Aorta (tissue), 5 donors: ENCODE measurements around the gene CNTN1. TPM values are rescaled to one million over a fixed set of nuclear protein-coding genes. Genes with fewer than 3 reads are reported as not detected.
A peak's percentile ranks its signal among the peaks of the same experiment; 100 is the strongest.

Experiments used
- ATAC-seq: fragments of 200-7000 bp; cut with Tn5 transposase; one replicate; pipeline ENCODE4 v1.9.1; 2022; ENCODE audit warnings: moderate library complexity; ENCODE audit not compliant: low FRiP score
- DNase-seq, 2 donors: peaks; one replicate each; pipeline ENCODE4 v3.0.0-alpha.2; 2020
- H3K27ac ChIP-seq, 2 donors: one replicate each; pipeline ENCODE4 v1.5.1; 2013; ENCODE audit warnings: low read length in 2 of 2, mild to moderate bottlenecking in 2 of 2, moderate library complexity in 2 of 2, control low read depth in 1 of 2, inconsistent platforms in 1 of 2, low read depth in 1 of 2
- H3K27me3 ChIP-seq, 2 donors: one replicate each; pipeline ENCODE4 v1.6.1; 2013; ENCODE audit warnings: control low read depth in 1 of 2, low read length in 1 of 2, mild to moderate bottlenecking in 1 of 2, moderate library complexity in 1 of 2; ENCODE audit not compliant: insufficient read depth in 2 of 2, control insufficient read depth in 1 of 2
- H3K36me3 ChIP-seq, 2 donors: one replicate each; pipeline ENCODE4 v1.6.1; 2013; ENCODE audit warnings: control low read depth in 1 of 2, low read length in 1 of 2, mild to moderate bottlenecking in 1 of 2; ENCODE audit not compliant: insufficient read depth in 2 of 2, control insufficient read depth in 1 of 2
- H3K4me1 ChIP-seq, 2 donors: one replicate each; pipeline ENCODE4 v1.6.1; 2013; ENCODE audit warnings: low read length in 2 of 2, control low read depth in 1 of 2, mild to moderate bottlenecking in 1 of 2, moderate library complexity in 1 of 2; ENCODE audit not compliant: insufficient read depth in 2 of 2, control insufficient read depth in 1 of 2
- H3K4me3 ChIP-seq, 2 donors: one replicate each; pipeline ENCODE4 v1.5.1; 2013; ENCODE audit warnings: low read length in 2 of 2, control low read depth in 1 of 2, mild to moderate bottlenecking in 1 of 2
- H3K9me3 ChIP-seq: one replicate; pipeline ENCODE4 v1.6.1; 2013; ENCODE audit warnings: mild to moderate bottlenecking, low read length; ENCODE audit not compliant: control insufficient read depth
- WGBS, 2 donors: extraction: QIAGEN DNeasy Blood & Tissue Kit; methylation state at CpG; one replicate each; pipeline ENCODE4 v1.1.7; 2013; 5-methylcytosine and 5-hydroxymethylcytosine counted together
- intact Hi-C, 2 donors: fragments of 100-400 bp; cut with DNase I; formaldehyde crosslinking; loops; one replicate each; pipeline versions ENCODE4 v1.14.2 to v1.15.0; 2022
- polyA plus RNA-seq, 2 donors: library from polyadenylated mRNA; stranded (reverse); fragments of 200-250 nt; gene quantifications; one replicate each; pipeline ENCODE4 v1.2.3, GENCODE V29; 2013
- total RNA-seq, 2 donors: library from RNA; stranded (reverse); fragmentation: NEBNext Ultra II Directional; extraction: Animal tissue kit (Norgen Biotek cat#: 25700); gene quantifications; one replicate each; pipeline ENCODE4 v1.2.1, GENCODE V29; 2021
- donor health status: healthy with polysubstance abuse.
- donor health status: Bipolar disorder and iron deficiency.
- donor health status: DM: no; HTN: no; CAD: no.
- donor health status: DM: no; HTN: no; CAD: no.
- donor health status: DM: yes; HTN: yes; CAD: no.

The CNTN1 gene
- total and polyA plus RNA-seq, 4 donors, result 1.0 to 23.0 (median 9.0) TPM

- H3K27ac ChIP-seq, result no peak overlapping the region
- 85 to 94% methylated on average over 1 of the region's 1 CpG for WGBS, 2 donors
- H3K36me3 ChIP-seq, result no peaks in the 10 kb centered on the region
- H3K9me3 ChIP-seq, result peaks cover 2% of the 10 kb centered on the region
- H3K4me3 ChIP-seq, result no peak overlapping the region
- no peaks in the 10 kb centered on the region for H3K4me1 ChIP-seq
- ATAC-seq, result no peak
- intact Hi-C loops, result no loop called here
- DNase-seq, result no peak
- H3K27me3 ChIP-seq, result no peaks in the 10 kb centered on the region
Observed at GRCh38 chr12:40650038-40650704, 42.1 kb upstream of the CNTN1 start.

- Histone ChIP-seq H3K36me3 (no peaks in the 10 kb centered on the region), H3K27me3 (no peaks in the 10 kb centered on the region), H3K9me3 (peaks cover 2% of the 10 kb centered on the region), H3K4me3 (no peak overlapping the region), H3K27ac (no peak overlapping the region), H3K4me1 (no peaks in the 10 kb centered on the region)
- WGBS, 2 donors, result 68 to 73% methylated on average over 1 of the region's 1 CpG
- ATAC-seq (no peak), DNase-seq (no peak)
- intact Hi-C loops, result no loop called here
Observed at GRCh38 chr12:40655451-40655850, 36.8 kb upstream of the CNTN1 start.

- ATAC-seq (no peak), DNase-seq (peak in 1 of 2 donors; percentile 59)
- intact Hi-C loops, result no loop called here
- WGBS, 2 donors, result 93 to 94% methylated on average over 4 of the region's 4 CpGs
- no peaks in the 10 kb centered on the region for H3K9me3 ChIP-seq
- no peak overlapping the region for H3K4me3 ChIP-seq
- H3K4me1 ChIP-seq, result no peaks in the 10 kb centered on the region
- H3K27ac ChIP-seq, result no peak overlapping the region
- no peaks in the 10 kb centered on the region for H3K36me3 ChIP-seq
- no peaks in the 10 kb centered on the region for H3K27me3 ChIP-seq
Observed at GRCh38 chr12:40662366-40662765, 29.9 kb upstream of the CNTN1 start.

- ATAC-seq, result no peak
- Histone ChIP-seq H3K9me3 (no peaks in the 10 kb centered on the region), H3K27ac (no peak overlapping the region), H3K27me3 (no peaks in the 10 kb centered on the region), H3K4me3 (no peak overlapping the region), H3K36me3 (no peaks in the 10 kb centered on the region), H3K4me1 (no peaks in the 10 kb centered on the region)
- 43 to 57% methylated on average over 1 of the region's 1 CpG for WGBS, 2 donors
- no peak for DNase-seq
- intact Hi-C loops, result no loop called here
Observed at GRCh38 chr12:40663781-40664180, 28.5 kb upstream of the CNTN1 start.

GRCh38 chr12:40668099-40668529 is 24.1 kb upstream of the CNTN1 start:
- H3K4me1 ChIP-seq, result no peaks in the 10 kb centered on the region
- no peak overlapping the region for H3K4me3 ChIP-seq
- intact Hi-C loops, result no loop called here
- DNase-seq, result no peak
- no peak overlapping the region for H3K27ac ChIP-seq
- no peaks in the 10 kb centered on the region for H3K27me3 ChIP-seq
- 34 to 44% methylated on average over 1 of the region's 1 CpG for WGBS, 2 donors
- no peaks in the 10 kb centered on the region for H3K9me3 ChIP-seq
- no peak for ATAC-seq
- H3K36me3 ChIP-seq, result no peaks in the 10 kb centered on the region

GRCh38 chr12:40672741-40673271 is 19.4 kb upstream of the CNTN1 start:
- no peak overlapping the region for H3K4me3 ChIP-seq
- no peak overlapping the region for H3K27ac ChIP-seq
- ATAC-seq (no peak), DNase-seq (no peak)
- no peaks in the 10 kb centered on the region for H3K36me3 ChIP-seq
- intact Hi-C loops, result no loop called here
- H3K27me3 ChIP-seq, result no peaks in the 10 kb centered on the region
- no peaks in the 10 kb centered on the region for H3K4me1 ChIP-seq
- 0 to 9% methylated on average over 2 of the region's 2 CpGs for WGBS, 2 donors
- H3K9me3 ChIP-seq, result no peaks in the 10 kb centered on the region

- no peak overlapping the region for H3K27ac ChIP-seq
- ATAC-seq, result no peak
- no peaks in the 10 kb centered on the region for H3K9me3 ChIP-seq
- H3K4me3 ChIP-seq, result no peak overlapping the region
- no peak for DNase-seq
- no peaks in the 10 kb centered on the region for H3K27me3 ChIP-seq
- no peaks in the 10 kb centered on the region for H3K36me3 ChIP-seq
- intact Hi-C loops, result no loop called here
- WGBS, 2 donors, result 85 to 91% methylated on average over 2 of the region's 2 CpGs
- H3K4me1 ChIP-seq, result no peaks in the 10 kb centered on the region
Observed at GRCh38 chr12:40681148-40681547, 11.1 kb upstream of the CNTN1 start.

GRCh38 chr12:40684986-40685385 is 7.3 kb upstream of the CNTN1 start:
- intact Hi-C loops, result no loop called here
- Histone ChIP-seq H3K4me3 (no peak overlapping the region), H3K9me3 (no peaks in the 10 kb centered on the region), H3K27ac (no peak overlapping the region), H3K4me1 (no peaks in the 10 kb centered on the region), H3K36me3 (no peaks in the 10 kb centered on the region), H3K27me3 (no peaks in the 10 kb centered on the region)
- DNase-seq (no peak), ATAC-seq (no peak)
- WGBS, 2 donors, result 83 to 84% methylated on average over 4 of the region's 4 CpGs

GRCh38 chr12:40688085-40688725 is 4.0 kb upstream of the CNTN1 start:
- ATAC-seq (no peak), DNase-seq (no peak)
- Histone ChIP-seq H3K4me1 (no peaks in the 10 kb centered on the region), H3K27ac (no peak overlapping the region), H3K9me3 (no peaks in the 10 kb centered on the region), H3K27me3 (no peaks in the 10 kb centered on the region), H3K4me3 (no peak overlapping the region), H3K36me3 (no peaks in the 10 kb centered on the region)
- 61 to 62% methylated on average over 8 of the region's 8 CpGs for WGBS, 2 donors
- intact Hi-C loops, result no loop called here
